CD4-positive, alpha-beta T cell treated with Interleukin-12 subunit alpha and Interleukin-12 subunit beta, for 1 hour (primary cell): Measurements from ENCODE around the gene KEL.
"Not testable (repeated sequence)": the region's sequence is repeated elsewhere in the genome, so short reads cannot be mapped to it uniquely, and the experiment has no call there.

Source experiments
- DNase-seq: peaks from one replicate; pipeline ENCODE4 v3.0.0-alpha.2; 2020

KEL gene

GRCh38 chr7:142961973-142962926 is at the start of gene KEL:
Gene KEL (minus strand): TSS chr7:142962363. CDS start chr7:142962206, 157 bp downstream.
- DNase-seq = no peak

GRCh38 chr7:143008007-143008901 is 46.1 kb upstream of the KEL start:
- DNase-seq = peak; percentile 84

DNA sequence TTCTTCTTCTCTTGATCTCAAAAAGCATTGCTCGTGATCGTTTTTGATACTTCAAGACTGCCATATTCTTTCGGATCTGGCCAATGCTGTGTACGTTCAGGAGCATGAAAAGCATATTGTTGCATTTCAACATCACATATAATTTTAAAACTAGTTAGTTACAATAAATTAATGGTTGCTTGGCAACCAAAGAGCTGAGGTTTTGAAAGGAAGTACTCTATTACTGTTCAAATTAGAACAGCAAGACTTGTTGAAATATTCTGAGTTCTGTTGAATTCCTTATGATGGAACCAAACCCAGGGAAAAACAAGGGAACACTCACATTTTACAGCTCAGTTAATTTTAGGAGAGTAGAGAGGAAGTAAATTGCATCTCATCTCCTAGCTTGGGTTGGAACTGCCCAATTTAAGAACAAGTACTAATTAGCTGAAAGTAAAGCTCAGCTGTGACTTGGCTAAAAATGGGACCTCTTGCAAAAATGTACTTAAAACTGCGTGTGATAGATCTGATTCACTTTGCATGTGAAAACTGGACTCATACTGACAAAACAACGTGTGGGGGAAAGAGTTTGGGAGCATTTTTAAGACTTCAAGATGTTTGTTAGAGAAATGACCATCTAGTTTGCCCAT is 43.6 kb upstream of the KEL start:
- no peak for DNase-seq

- DNase-seq = peak; percentile 73
These were observed 41.4 kb upstream of the KEL start for GRCh38 chr7:143003393-143004051.

DNA sequence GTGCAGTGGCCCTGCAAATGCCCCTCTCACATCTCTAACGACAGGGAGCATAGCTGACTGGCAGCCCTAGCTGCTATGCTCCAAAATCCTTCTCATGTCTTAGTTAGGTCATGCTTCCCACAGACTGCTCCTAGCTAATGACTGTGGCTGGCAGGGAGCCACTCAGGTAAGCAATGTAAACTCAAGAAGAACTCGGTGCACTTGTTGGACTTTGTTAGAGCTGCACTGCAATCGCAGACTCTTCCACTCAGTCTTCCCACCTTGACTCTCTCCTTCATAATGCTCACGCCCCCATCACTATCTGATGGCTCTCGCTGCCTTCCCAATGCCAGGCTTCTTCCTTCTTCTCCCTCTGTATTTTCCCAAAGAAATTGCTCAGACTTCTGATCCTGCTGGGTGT is 40.7 kb upstream of the KEL start:
- DNase-seq = no peak

DNA sequence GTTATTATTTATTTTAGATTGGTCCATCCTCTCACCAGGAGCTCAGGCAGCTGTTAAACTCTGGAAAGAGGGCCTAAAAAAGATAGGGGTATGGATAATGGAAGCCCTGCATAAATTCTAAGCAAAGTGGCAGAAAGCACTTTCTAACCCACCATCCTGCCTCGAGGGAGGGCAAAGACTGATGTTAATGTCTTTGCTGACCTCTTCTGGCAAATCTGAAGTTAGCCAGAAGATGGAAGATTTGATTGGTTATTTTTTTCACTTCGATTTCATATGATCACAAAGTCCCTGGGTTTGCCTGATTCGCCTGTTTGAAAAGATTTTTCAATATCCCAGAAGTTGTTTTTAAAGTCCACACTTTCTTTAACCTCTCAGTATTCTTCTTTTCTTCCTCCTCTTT is 39.9 kb upstream of the KEL start:
- peak; percentile 21 for DNase-seq

GRCh38 chr7:143000648-143001047 is 38.5 kb upstream of the KEL start:
- no peak for DNase-seq

- no peak for DNase-seq
These were observed 37.6 kb upstream of the KEL start for GRCh38 chr7:142999793-143000192.

- no peak for DNase-seq
These were observed 36.8 kb upstream of the KEL start for GRCh38 chr7:142998966-142999365.

- DNase-seq = no peak
These were observed 35.4 kb upstream of the KEL start for GRCh38 chr7:142997456-142997989.

- DNase-seq = no peak
These were observed 30.3 kb upstream of the KEL start for GRCh38 chr7:142992427-142992826.

GRCh38 chr7:142984297-142984696 is 22.1 kb upstream of the KEL start:
- DNase-seq = no peak

- DNase-seq = no peak
These were observed 21.7 kb upstream of the KEL start for GRCh38 chr7:142983825-142984224.

DNA sequence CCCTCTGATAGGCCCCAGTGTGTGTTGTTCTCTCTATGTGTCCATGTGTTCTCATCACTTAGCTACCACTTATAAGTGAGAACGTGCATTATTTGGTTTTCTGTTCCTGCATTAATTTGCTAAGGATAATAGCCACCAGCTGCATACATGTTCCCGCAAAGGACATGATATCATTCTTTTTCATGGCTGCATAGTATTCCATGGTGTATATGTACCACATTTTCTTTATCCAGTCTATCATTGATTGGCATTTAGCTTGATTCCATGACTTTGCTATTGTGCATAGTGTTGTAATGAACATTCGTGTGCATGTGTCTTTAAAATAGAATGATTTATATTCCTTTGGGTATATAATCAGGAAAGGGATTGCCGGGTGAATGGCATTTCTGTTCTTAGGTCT is 16.2 kb upstream of the KEL start:
- not testable (repeated sequence) for DNase-seq

GRCh38 chr7:142974626-142975025 is 12.5 kb upstream of the KEL start:
- no peak for DNase-seq

DNA sequence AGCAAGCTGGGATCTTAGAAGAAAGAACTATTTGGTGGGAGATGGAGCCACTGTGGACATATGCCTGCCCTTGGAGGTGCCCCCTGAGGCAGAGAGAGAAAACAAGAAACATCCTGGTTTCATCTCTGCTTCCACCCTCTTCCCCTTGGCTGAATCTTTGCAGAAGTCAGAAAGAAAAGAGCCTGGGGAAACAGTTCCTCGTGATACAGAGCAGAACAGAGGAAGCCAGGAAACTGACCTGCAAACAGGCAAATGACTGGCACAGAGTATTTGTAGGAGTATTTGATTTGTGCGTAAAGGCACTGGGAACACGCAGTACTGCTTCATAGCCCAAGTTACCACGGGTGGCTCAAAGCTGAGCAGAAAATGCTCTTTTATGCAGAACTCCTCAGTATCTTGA is 7.0 kb upstream of the KEL start:
- no peak for DNase-seq

DNA sequence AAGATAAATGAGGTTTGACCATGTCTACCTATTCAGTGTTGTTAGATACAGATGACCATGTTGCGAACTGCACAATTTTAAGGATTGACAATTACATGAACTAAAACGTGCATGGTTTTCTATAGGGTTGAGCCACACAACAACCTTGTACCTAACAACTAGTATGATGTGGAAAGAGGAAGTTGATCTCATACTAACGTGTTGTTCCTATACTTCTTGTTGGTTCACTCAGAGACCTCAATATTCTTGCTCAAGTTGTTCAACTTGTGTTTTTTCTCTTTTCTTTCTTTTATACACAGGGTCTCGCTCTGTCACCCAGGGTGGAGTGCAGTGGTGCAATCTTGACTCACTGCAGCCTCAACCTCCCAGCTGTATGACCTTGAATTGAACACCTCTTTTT is 6.1 kb upstream of the KEL start:
- no peak for DNase-seq

DNA sequence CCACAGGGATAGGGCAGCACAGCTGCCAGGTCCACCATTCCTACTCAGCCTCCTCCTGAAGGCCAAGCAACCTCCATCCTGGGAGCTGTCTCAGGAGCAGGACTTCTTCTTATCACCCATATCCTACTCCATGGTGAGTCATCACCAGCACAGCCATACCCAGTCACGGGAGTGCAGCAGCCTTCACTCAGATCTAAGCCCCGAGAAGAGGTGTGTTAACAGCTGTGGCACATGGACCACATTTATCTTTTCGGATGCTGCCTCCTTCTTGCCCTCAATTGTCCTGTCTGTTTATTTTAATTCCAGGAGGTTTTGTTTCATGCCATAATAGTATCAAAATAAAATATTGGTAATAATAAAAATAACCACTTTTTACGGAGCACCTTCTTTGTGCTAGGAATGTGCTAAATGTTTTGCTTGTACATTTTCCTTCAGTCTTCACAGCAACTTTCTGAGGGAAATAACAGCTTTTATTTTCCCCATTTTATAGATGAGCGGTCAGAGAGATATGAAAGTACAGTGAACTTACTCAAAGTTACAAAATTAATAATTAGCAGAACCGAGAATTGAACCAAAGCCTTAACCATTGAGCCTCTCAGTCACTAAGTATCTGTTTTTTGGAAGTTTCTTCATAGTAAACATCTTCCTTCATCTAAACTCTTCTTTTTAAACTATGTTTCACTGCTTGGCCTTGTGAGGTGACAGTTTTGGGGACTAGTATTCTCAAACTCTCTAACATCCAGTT is 2.5 kb upstream of the KEL start:
- no peak for DNase-seq

DNA sequence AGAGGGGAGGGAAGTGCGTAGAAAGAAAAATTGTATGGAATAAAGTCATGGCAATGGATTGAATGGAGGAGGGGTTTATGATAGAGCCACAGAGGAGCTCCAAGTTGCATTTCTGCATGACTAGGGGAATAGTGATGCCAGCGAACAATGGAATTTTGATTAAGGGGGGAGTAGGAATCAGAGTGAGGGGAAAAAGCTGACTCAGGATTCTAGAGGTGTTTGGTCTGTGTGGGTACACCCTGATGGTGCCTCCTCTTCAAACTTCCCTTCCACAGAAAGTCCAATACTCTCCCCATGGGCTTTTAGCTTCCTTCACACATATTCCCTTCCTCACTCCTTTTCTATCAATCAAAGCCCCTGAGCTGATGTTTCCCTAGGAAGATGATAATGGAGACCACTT is 1.8 kb upstream of the KEL start:
- no peak for DNase-seq

- DNase-seq = no peak
These were observed 828 bp upstream of the KEL start for GRCh38 chr7:142962991-142963390.

GRCh38 chr7:142961595-142961972 is 579 bp downstream of the KEL start:
- DNase-seq = no peak
